Adipose tissue (tissue), 3 donors: Measurements from ENCODE around the gene KDM4C. TPM values are rescaled to one million over a fixed set of nuclear protein-coding genes. Genes with fewer than 3 reads are reported as not detected.

Experiments used
- H3K27ac ChIP-seq: one replicate; pipeline ENCODE4 v1.5.1; 2013; ENCODE audit warnings: low read depth, low read length
- WGBS, 3 donors: extraction: QIAGEN DNeasy Blood & Tissue Kit; methylation state at CpG; one replicate each; pipeline ENCODE4 v1.1.7; 2013; 5-methylcytosine and 5-hydroxymethylcytosine counted together
- polyA plus RNA-seq, 3 donors: library from polyadenylated mRNA; stranded (reverse); fragments of 200-250 nt; gene quantifications; one replicate each; pipeline ENCODE4 v1.2.3, GENCODE V29; 2013
- donor health status: healthy with polysubstance abuse.
- donor health status: Bipolar disorder and iron deficiency.
- donor health status: healthy.

KDM4C gene
- polyA plus RNA-seq, 3 donors = 7.2 to 9.6 (median 8.7) TPM

DNA sequence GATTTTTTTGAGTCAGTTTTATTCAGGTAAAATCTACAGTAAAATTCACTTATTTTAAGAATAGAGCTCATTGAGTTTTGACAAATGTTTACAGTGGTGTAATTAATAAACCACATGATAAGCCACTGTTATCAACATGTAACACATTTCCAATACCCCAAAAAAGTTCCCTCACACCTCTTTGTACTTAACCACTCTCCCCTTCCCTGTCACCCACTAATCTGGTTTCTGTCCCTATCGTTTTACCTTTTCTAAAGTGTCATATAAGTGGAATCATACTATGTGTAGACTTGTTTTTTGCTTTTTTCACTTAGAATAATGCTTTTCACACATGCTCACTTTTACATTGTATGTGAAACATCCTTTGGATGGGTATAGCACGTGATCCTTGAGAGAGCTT is 127.2 kb downstream of the KDM4C start:
- WGBS, 3 donors = 87 to 91% (median 90%) methylated on average over 2 of the region's 2 CpGs

DNA sequence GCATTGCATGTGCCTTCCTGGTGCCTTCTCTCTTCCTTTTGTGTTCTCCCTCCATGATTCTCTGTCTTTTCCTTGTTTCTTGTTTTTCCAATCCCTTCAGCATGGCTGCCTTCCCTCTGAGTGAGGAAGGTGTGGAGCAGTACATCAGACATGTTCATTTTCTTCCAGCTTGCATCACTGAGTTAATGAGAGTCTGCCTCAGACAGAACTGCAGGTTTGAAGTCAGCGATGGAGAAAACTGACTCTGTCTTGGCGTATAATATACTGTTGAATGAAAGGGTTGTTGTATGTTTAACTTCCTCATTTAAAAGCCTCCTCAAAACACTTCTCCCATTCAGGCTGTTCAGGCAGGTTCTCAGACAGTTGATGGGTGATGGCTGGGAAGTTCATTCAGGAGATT is 129.3 kb downstream of the KDM4C start:
- 87 to 96% (median 91%) methylated on average over 2 of the region's 2 CpGs for WGBS, 3 donors
- no peak overlapping the region for H3K27ac ChIP-seq

More for the DNA sequence above, 127.2 kb downstream of the KDM4C start:
- H3K27ac ChIP-seq = no peak overlapping the region

DNA sequence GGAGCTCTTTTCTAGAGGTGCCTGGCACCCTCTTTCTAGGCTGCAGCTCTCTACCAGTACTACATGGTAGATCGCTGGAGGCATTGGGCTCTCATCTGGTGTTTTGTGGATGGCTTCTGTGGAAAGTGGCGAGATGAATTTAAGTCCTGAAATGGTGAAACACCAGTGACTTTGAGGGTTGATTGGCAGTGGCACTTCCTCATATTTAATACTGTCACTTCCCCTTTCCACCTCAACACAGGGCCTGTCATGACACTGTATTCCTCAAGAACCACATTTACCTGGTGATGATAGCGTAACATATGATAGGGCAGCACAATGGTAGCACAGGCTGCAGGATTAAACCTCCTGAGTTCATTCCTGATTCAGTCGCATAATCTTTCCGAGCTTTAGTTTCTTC is 132.1 kb downstream of the KDM4C start:
- H3K27ac ChIP-seq = no peak overlapping the region
- WGBS, 3 donors = 76 to 98% (median 85%) methylated on average over 5 of the region's 5 CpGs

GRCh38 chr9:6893350-6894131 is 135.8 kb downstream of the KDM4C start:
- WGBS, 3 donors = 84 to 87% (median 87%) methylated on average over 6 of the region's 6 CpGs
- no peak overlapping the region for H3K27ac ChIP-seq

DNA sequence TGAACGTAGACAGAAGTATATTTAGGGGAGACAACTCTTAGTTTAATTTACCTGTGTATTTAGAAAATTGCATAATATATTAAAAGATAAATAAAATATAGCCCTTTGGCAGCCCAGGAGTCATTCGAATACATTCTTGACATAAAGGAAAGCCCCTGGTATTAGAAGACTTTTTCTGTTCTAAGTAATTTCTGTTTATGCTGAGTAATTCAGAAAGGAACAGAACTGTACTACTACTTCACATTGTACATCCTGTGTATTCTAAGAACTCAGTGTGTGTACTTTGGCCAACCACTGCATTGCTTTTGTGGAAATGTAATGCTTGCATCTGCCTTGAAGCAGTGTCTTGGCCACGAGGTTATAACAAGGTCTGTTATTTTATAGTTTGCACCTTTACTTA is 136.4 kb downstream of the KDM4C start:
- WGBS, 3 donors = 75 to 83% (median 77%) methylated on average over 3 of the region's 3 CpGs
- H3K27ac ChIP-seq = no peak overlapping the region

- 96 to 98% (median 97%) methylated on average over 1 of the region's 1 CpG for WGBS, 3 donors
- H3K27ac ChIP-seq = no peak overlapping the region
These were observed 138.0 kb downstream of the KDM4C start for GRCh38 chr9:6895754-6896153.

DNA sequence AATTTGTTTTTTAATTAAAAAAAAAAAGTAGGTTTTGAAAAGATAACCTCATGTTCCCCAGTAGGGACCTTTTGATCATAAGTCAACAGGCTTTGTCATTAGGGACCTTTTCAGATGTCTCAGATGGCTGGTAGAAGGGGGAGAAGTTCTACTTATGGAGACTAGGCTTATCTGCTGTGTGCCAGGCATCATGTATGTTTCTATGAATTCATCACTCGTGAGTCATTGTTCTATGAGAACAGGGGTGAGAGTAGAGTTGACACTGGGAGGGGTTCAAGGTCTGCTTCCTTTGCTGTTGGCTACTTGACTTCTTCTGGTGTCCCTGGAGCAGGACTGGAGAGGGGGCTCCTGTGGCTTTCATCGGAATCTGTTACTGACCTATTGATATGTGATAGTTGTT is 138.8 kb downstream of the KDM4C start:
- WGBS, 3 donors = 82 to 99% (median 96%) methylated on average over 2 of the region's 2 CpGs
- no peak overlapping the region for H3K27ac ChIP-seq

DNA sequence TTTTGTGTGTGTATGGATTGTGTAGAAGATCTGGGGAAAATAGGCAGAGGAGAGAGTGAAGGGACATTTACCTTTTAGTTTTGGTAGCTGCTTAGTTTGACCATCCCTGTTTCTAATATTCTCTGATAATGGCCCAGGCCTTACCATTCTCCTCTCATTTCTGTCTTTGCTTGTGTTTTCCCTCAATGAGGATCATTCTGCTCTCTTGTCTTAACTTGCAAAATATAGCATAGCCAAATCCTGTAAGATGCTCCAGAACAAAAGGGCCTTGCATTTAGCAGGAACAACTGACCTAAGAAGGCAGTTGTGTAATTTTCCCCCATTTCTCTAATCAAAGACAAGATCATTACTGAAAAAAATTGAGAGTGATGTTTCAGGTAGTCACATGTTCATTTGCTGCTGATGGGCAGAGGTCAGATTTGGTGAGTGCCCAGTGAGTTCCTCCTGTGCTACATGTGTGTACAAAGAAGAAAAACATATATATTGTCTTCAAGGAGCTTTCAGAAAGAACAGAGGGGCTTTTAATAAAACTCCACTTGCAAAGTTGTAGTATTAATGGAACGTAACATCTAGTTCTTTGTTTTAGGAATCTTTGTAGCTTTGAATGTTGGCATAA is 139.5 kb downstream of the KDM4C start:
- no peak overlapping the region for H3K27ac ChIP-seq
- 76 to 95% (median 91%) methylated on average over 1 of the region's 1 CpG for WGBS, 3 donors

DNA sequence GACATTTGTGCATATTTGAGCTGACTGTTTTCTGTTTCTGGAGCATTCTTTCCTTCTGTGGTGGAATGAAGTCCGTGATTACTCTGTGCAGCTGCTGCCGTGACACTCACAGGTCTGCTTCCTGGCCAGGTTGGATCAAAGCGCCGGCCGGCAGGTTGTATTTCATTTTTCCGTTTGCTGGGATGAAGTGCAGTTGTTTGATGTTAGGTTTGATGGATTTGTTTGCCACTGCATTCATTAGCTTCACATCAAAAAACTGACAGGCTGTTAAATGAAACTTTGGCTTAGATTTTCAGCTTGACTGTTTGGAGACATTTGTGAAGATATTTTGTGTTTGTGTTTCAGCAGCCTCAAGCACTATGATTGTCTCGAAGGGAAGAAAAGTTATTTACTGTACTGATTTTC is 140.1 kb downstream of the KDM4C start:
- WGBS, 3 donors = 23 to 82% (median 73%) methylated on average over 7 of the region's 7 CpGs
- no peak overlapping the region for H3K27ac ChIP-seq

DNA sequence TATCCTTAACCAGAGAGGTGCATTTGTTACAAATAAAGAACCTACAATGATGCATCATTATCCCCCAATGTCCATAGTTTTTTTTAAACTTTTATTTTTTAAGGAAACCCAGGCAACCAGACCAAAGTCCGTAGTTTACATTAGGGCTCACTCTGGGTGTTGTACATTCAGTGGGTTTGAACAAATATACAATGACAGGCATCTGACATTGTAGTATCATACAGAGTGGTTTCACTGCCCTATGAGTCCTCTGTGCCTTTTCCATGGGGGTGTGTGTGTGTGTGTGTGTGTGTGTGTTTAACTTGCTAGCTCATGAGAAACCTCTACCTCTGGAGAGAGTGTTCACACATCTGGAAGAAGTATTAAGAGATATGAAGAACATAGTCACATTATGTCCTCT is 141.5 kb downstream of the KDM4C start:
- H3K27ac ChIP-seq = no peak overlapping the region
- 28 to 100% (median 52%) methylated on average over 1 of the region's 1 CpG for WGBS, 3 donors

DNA sequence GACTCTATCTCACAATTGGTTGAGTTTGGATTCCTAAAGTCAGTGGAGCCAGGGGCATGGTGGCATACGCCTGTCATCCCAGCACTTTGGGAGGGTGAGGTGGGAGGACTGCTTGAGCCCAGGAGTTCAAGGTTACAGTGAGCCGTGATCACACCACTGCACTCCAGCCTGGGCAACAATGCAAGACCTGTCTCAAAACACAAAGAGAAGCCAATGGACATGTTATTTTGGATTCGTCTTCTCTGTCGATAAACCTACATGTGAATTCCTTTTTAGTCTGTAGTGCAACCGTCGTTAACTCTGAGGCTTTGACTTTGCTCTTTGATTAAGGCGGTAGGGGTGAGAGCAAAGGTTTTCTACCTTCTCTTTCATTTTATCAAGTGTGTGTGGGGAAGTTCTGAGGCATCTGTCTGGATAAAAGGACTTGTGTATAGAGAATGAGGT is 142.7 kb downstream of the KDM4C start:
- WGBS, 3 donors = 88 to 97% (median 95%) methylated on average over 7 of the region's 7 CpGs
- no peak overlapping the region for H3K27ac ChIP-seq

GRCh38 chr9:6901180-6901579 is 143.4 kb downstream of the KDM4C start:
- H3K27ac ChIP-seq = no peak overlapping the region
- WGBS, 3 donors = 93 to 99% (median 98%) methylated on average over 2 of the region's 2 CpGs

DNA sequence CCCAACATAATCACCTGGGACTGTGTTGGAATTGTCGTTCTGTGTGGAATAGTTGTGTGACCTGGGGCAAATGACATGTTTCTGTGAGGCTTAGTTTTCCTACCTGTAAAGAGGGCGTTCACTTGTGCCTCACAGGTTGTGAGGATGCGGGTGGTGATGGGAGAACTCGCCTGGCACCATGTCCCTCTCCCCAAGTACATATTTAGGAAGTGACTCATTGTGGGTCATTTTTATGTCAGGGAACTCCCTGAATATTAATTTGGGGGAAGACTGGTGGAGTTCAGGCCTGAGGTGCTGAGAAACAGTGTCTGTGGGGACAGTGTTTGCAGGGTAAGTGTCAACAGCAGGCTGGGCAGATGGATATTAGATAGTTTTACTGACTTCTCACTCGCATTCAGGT is 144.7 kb downstream of the KDM4C start:
- WGBS, 3 donors = 74 to 76% (median 75%) methylated on average over 5 of the region's 5 CpGs
- no peak overlapping the region for H3K27ac ChIP-seq

DNA sequence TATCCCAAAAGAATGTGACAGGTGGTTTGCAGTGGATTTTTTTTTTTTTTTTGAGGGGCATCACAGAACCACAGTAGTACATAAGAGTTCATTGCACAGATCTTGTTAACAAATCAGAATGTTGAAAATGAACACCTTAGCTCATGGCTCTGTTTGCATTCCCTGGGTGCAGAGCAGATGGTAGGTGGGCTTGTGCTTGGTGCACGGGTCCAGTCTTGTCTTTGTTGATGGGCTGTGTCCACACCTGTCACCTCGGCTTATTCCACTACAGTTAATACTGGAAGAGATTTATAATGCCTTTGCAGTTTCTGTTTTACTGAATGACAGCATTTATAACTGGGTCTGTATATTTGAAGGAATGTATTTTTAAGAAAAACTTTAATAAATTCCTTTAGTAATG is 146.6 kb downstream of the KDM4C start:
- 80 to 99% (median 96%) methylated on average over 2 of the region's 2 CpGs for whole genome bisulfite sequencing, 3 donors

DNA sequence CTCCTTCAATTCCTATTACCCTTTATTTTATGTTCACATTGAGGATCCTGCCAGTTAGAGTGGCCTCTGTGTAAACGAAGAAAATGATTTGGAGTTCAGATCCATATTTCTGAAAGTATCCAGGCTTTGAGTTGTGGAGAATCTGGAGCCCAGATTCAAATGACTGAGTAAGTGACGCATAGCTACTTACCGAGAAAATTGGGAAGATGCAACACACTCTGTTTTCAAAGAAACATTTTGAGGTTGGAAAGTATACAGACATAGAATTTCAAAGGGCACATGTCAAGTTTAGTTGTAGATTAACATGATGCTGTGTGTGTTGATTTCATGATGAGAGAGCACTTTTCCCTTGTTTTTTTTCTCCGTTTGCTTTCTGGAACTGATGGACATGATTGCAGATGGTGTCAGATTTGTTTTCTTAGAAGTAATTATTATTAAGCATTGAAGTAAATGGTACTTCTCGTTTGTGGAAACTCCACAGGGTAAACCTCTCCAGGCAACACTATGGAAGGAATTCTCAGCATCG is 148.1 kb downstream of the KDM4C start:
- no peak overlapping the region for H3K27ac ChIP-seq
- WGBS, 3 donors = 69 to 89% (median 85%) methylated on average over 6 of the region's 6 CpGs

More for the DNA sequence above, 146.6 kb downstream of the KDM4C start:
- no peak overlapping the region for H3K27ac ChIP-seq

GRCh38 chr9:6907772-6908381 is 150.1 kb downstream of the KDM4C start:
- no peak overlapping the region for H3K27ac ChIP-seq
- 66 to 88% (median 85%) methylated on average over 4 of the region's 4 CpGs for WGBS, 3 donors

DNA sequence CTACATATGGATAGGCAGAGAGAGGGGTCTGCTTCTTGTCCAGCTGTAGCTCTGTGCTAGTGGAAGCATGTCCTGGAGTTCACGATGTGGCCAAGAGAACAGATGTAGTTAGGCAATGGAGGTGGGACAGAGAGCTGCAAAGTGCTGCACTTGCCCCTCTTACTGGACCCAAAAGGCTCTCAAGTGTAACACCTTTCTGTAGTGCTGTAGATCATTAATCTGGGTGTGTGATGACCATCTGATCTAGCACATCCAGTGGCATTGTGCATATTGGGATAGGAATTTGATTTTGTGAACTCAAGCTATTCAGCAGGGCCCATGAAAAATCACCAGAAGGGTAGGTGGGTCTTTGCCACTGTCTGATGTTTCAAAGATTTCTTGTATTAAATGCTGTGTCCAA is 151.4 kb downstream of the KDM4C start:
- 72 to 91% (median 82%) methylated on average over 1 of the region's 1 CpG for WGBS, 3 donors
- H3K27ac ChIP-seq = no peak overlapping the region

DNA sequence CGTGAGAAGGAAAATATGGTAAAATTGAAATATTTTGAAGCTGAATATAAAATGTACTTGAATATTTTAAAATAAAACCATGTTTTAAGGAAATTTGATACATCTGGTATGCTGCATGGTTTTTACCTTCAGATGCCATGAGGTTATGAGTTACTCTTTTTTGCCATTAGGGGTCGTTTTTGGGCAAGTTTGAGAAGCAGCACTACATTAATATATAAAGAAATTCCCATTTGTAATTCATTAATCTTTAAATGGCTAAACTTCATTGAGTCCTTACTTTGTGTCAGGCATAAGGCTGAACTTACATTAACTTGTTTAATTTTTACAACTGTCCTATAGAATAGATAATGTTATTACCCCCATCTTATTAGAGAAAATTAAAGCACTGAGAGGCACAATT is 152.3 kb downstream of the KDM4C start:
- H3K27ac ChIP-seq = no peak overlapping the region
- WGBS, 3 donors = 39 to 52% (median 49%) methylated on average over 2 of the region's 2 CpGs

DNA sequence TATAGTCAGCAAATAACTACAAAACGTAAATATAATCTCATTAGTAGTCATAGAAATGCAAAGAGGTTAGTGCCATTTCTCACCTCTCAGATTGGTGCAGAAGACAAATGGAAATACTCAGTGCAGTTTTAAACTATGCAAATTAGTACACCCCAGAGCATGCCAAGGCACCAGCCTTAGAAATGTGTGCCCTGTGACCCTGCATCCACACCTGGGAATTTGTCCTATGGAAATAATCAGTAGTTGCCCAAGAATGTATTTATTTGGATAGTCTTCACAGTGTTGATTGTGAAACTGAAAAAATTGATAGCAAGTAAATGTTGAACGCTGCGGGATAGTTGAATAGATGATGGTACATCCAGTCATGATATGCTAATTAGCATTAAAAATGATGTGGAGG is 152.7 kb downstream of the KDM4C start:
- whole genome bisulfite sequencing, 3 donors = 52 to 91% (median 91%) methylated on average over 3 of the region's 3 CpGs
- no peak overlapping the region for H3K27ac ChIP-seq
